HepG2 (cell line): ENCODE data around the gene PLEKHA8. TPM values are rescaled to one million over a fixed set of nuclear protein-coding genes. Genes with fewer than 3 reads are reported as not detected.

Source experiments
- ATAC-seq: fragments of 200-7000 bp; cut with Tn5 transposase; 3 replicates; pipeline ENCODE4 v1.9.1; 2020; ENCODE audit warnings: mild to moderate bottlenecking, moderate library complexity
- BruUV-seq: library from RNA; stranded (reverse); fragments of 400-500 nt; replicated peaks from 2 replicates; lab custom pipeline; 2021; lab: Mats Ljungman, UMichigan
- CTCF ChIA-PET: fragments of 300-600 bp; formaldehyde crosslinking; extraction: SDS; loops from one replicate; lab custom pipeline; 2021; ENCODE audit warnings: low total read pairs, inconsistent platforms, low intra/inter-chr PET ratio; lab: Yijun Ruan, JAX
- POLR2A ChIA-PET: fragments of 350-600 bp; sonication (Branson Sonifier 250); formaldehyde crosslinking; loops from one replicate; lab custom pipeline; 2020; ENCODE audit warnings: antibody characterized with exemption, inconsistent platforms; lab: Yijun Ruan, JAX
- DNase-seq: peaks from one replicate; pipeline ENCODE4 v3.0.0-alpha.2; 2015; ENCODE audit warnings: low spot score
- FAIRE-seq: peaks from 3 replicates; lab custom pipeline; 2011; peaks lifted over from hg19 to GRCh38; lab: Jason Lieb, UNC
- H2AFZ ChIP-seq: one replicate; pipeline ENCODE4 v1.6.1; 2011; ENCODE audit warnings: low read length, inconsistent platforms
- H3K27ac ChIP-seq: fragments of 300-600 bp; 3 replicates; pipeline ENCODE4 v1.8.0; 2011; ENCODE audit warnings: mixed run types, mild to moderate bottlenecking, mixed read lengths, low read length, inconsistent platforms; ENCODE audit not compliant: insufficient read depth; ENCODE audit errors: extremely low read length
- H3K27me3 ChIP-seq, 2 experiments: fragments of 200-600 bp in 1 of 2; 2 replicates in 1 of 2; 3 replicates in 1 of 2; pipeline versions ENCODE4 v1.6.0 to v1.8.0; 2011; ENCODE audit warnings: low read length in 2 of 2, mild to moderate bottlenecking in 2 of 2, moderate library complexity in 2 of 2, inconsistent platforms in 1 of 2; ENCODE audit not compliant: insufficient read depth in 2 of 2, control insufficient read depth in 1 of 2
- H3K36me3 ChIP-seq, 2 experiments: fragments of 200-600 bp in 1 of 2; replicated peaks in 1 of 2; 2 replicates in 1 of 2; 3 replicates in 1 of 2; pipeline versions ENCODE4 v1.5.1 to v1.8.0; 2011; ENCODE audit warnings: low read length in 2 of 2, inconsistent platforms in 1 of 2; ENCODE audit not compliant: insufficient read depth in 2 of 2, control insufficient read depth in 1 of 2
- H3K4me1 ChIP-seq: 2 replicates; pipeline ENCODE4 v1.5.1; 2012; ENCODE audit warnings: low read length, inconsistent platforms; ENCODE audit not compliant: insufficient read depth
- H3K4me2 ChIP-seq: 2 replicates; pipeline ENCODE4 v1.6.0; 2011; ENCODE audit warnings: low read depth, low read length, inconsistent platforms
- H3K4me3 ChIP-seq, 3 experiments: fragments of 200-600 bp in 1 of 3; sonication (generic), shearing (Covaris generic) in 1 of 3; replicated peaks in 1 of 3; 2 replicates each; pipeline ENCODE4 v1.5.1; 2011 to 2016; ENCODE audit warnings: low read length in 3 of 3, inconsistent platforms in 2 of 3, low read depth in 2 of 3, mild to moderate bottlenecking in 2 of 3, control low read depth in 1 of 3, mixed read lengths in 1 of 3; ENCODE audit not compliant: insufficient read depth in 1 of 3
- H3K79me2 ChIP-seq: one replicate; pipeline ENCODE4 v1.6.1; 2011; ENCODE audit warnings: low read length, inconsistent platforms; ENCODE audit not compliant: insufficient read depth
- H3K9ac ChIP-seq: 2 replicates; pipeline ENCODE4 v1.6.0; 2011; ENCODE audit warnings: mild to moderate bottlenecking, low read depth, low read length, inconsistent platforms; ENCODE audit not compliant: insufficient read depth
- H3K9me3 ChIP-seq: 2 replicates; pipeline ENCODE4 v1.5.1; 2012; ENCODE audit warnings: mild to moderate bottlenecking, low read length
- H4K20me1 ChIP-seq: 2 replicates; pipeline ENCODE4 v1.6.0; 2011; ENCODE audit warnings: inconsistent platforms, mild to moderate bottlenecking, low read length, moderate library complexity; ENCODE audit not compliant: insufficient read depth
- AHR ChIP-seq: IDR thresholded peaks from 2 replicates; pipeline ENCODE4 v1.6.1; 2018; ENCODE audit warnings: missing genetic modification reagents, missing compliant biosample characterization
- NCOA5 ChIP-seq: sonication (generic); formaldehyde crosslinking; IDR thresholded peaks from 2 replicates; pipeline ENCODE4 v1.4.0; 2020; ENCODE audit warnings: missing genetic modification reagents
- SNRNP70 ChIP-seq: fragments of 200-400 bp; formaldehyde crosslinking; IDR thresholded peaks from 2 replicates; pipeline ENCODE4 v1.6.1; 2017; ENCODE audit warnings: mild to moderate bottlenecking, low read depth, low read length, moderate library complexity
- ZNF549 ChIP-seq: sonication (generic); formaldehyde crosslinking; IDR thresholded peaks from 2 replicates; pipeline ENCODE4 v1.5.0; 2020; ENCODE audit warnings: missing genetic modification reagents
- ZNF678 ChIP-seq: sonication (generic); formaldehyde crosslinking; IDR thresholded peaks from 2 replicates; pipeline ENCODE4 v1.4.0; 2020; ENCODE audit warnings: mild to moderate bottlenecking, missing genetic modification reagents
- ZNF773 ChIP-seq: sonication (generic); formaldehyde crosslinking; IDR thresholded peaks from 2 replicates; pipeline ENCODE4 v1.4.0; 2020; ENCODE audit warnings: missing genetic modification reagents, borderline replicate concordance
- in situ Hi-C: cut with HindIII; loops from 2 replicates; pipeline ENCODE4 v1.10.0; 2017; ENCODE audit warnings: low pct_unique_long_range_greater_than_20kb; ENCODE audit not compliant: extremely low pct_ligation_motif_present
- intact Hi-C: fragments of 100-400 bp; cut with micrococcal nuclease; formaldehyde crosslinking; loops from one replicate; pipeline ENCODE4 v1.10.0; 2022; ENCODE audit not compliant: unreplicated experiment
- polyA plus RNA-seq, 8 experiments: library from polyadenylated mRNA; depleted of rRNA in 3 of 8; stranded (reverse) in 7 of 8; unstranded in 1 of 8; fragments of >200 nt; fragmentation: Illumina TruSeq in 4 of 8; extraction: Trizol in 4 of 8; gene quantifications; 2 replicates each; pipeline versions ENCODE4 v1.2.1 to v1.2.3, GENCODE V29; 2011 to 2016; ENCODE audit warnings: low read depth in 4 of 8, missing spikeins in 1 of 8, mixed read lengths in 1 of 8; ENCODE audit not compliant: insufficient read depth in 1 of 8
- total RNA-seq, 5 experiments: library from RNA; depleted of rRNA; stranded (reverse); fragments of >200 nt; fragmentation: Illumina TruSeq; extraction: Trizol; gene quantifications; 2 replicates each; pipeline ENCODE4 v1.2.3, GENCODE V29; 2016; ENCODE audit warnings: low read depth in 1 of 5
- TF ChIP-seq, protein P1 (sequence below): sonication (generic); formaldehyde crosslinking; conservative IDR thresholded peaks from 2 replicates; pipeline ENCODE4 v1.4.0; 2020; ENCODE audit warnings: missing genetic modification reagents

PLEKHA8 gene
- total and polyA plus RNA-seq, 2 of the 13 experiments (the other 11 are each of a cell fraction or from before 2014, with no cell fraction given), result 12.5 to 26.4 TPM

GRCh38 chr7:30028216-30028748 lies at the start of gene PLEKHA8 (continued):
- TF ChIP-seq, protein P1, sequence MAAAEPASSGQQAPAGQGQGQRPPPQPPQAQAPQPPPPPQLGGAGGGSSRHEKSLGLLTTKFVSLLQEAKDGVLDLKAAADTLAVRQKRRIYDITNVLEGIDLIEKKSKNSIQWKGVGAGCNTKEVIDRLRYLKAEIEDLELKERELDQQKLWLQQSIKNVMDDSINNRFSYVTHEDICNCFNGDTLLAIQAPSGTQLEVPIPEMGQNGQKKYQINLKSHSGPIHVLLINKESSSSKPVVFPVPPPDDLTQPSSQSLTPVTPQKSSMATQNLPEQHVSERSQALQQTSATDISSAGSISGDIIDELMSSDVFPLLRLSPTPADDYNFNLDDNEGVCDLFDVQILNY (CRISPR knock-in tag), result no peak
- TF ChIP-seq ZNF549, result no peak
- TF ChIP-seq ZNF678 (CRISPR knock-in tag), result 0 out of 2 replicates have a peak, but pooled peaks have one; percentile 75
- no peak for TF ChIP-seq SNRNP70
- TF ChIP-seq NCOA5, result no peak

GRCh38 chr7:29980151-29980550 lies 48.1 kb upstream of the PLEKHA8 start:
- ChIA-PET POLR2A (no interaction called here), CTCF (no interaction called here)
- no peak for TF ChIP-seq AHR (CRISPR knock-in tag)
- TF ChIP-seq ZNF773 (CRISPR knock-in tag), result no peak
- intact Hi-C loops (no loop called here), in situ Hi-C loops (no loop called here)
- Histone ChIP-seq H3K4me3 (no peak overlapping the region), H3K36me3 (peaks cover 1 to 6% of the 10 kb centered on the region in 2 experiments; a peak in 2 of 5 replicates), H3K27ac (no peak overlapping the region), H3K4me2 (no peak overlapping the region), H3K9me3 (no peaks in the 10 kb centered on the region), H3K79me2 (peaks cover 80% of the 10 kb centered on the region), H3K9ac (no peak overlapping the region), H2AFZ (no peak overlapping the region), H3K4me1 (no peaks in the 10 kb centered on the region), H3K27me3 (no peaks in the 10 kb centered on the region), H4K20me1 (peaks cover 18% of the 10 kb centered on the region)
- ATAC-seq, result no peak
- no peak for FAIRE-seq
- no peak for DNase-seq
- no TSS peak for BruUV-seq
